ENCODE results near the gene TPM4.

- no peak for TF ChIP-seq CTCF (IDR thresholded peaks at IDR 0.05)
- no peak for TF ChIP-seq POLR2A (IDR thresholded peaks at IDR 0.05)
Observed at GRCh38 chr19:16085115-16085514, 8.8 kb downstream of the TPM4 start.

Measured in thyroid gland (tissue), 4 donors.